HG03432 (cell line): ENCODE data around the gene CTCFL.

ENCODE experiments used
- ATAC-seq: cut with Tn5 transposase; IDR thresholded peaks from one replicate; pipeline ENCODE4 v1.9.1; 2021; ENCODE audit warnings: mild to moderate bottlenecking, moderate library complexity; ENCODE audit not compliant: unreplicated experiment

Gene CTCFL

DNA sequence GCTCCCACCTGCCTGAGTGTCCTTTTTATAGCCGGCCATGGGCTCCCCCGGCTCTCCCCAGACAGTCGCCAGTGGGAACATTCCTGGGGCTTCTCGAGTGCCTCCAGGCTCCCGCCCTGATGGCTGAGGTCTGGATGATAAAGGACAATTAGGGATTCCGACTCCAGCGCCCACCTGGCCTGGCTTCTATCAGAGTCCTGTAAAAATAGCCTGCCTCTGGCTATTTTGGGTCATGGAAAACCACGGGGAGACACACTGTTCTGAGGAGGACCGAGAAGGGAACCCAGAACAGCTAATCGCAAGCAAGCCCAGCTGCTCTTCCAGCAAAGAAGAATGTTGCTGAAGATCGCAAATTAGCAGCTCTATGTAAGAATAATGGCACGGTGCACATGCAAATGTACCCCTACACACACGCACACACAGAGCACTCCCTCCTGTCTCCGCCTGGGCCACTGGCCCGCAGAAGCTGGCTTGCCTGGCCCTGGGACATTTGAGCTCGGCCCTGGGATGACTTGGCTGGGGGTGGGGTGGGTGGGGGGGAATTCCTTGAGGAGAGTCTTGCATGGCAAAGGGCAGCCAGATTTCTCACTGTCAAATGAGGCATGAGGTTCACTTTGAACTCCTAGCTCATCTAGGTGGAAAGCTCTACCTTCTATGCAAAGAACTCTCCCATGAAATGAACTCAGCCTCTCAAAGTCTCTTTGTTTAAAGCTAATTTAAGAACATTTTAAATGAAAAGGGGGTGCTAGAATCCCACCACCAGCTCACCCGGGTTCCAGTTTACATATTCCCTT is 55.3 kb downstream of the CTCFL start:
- ATAC-seq = no peak

DNA sequence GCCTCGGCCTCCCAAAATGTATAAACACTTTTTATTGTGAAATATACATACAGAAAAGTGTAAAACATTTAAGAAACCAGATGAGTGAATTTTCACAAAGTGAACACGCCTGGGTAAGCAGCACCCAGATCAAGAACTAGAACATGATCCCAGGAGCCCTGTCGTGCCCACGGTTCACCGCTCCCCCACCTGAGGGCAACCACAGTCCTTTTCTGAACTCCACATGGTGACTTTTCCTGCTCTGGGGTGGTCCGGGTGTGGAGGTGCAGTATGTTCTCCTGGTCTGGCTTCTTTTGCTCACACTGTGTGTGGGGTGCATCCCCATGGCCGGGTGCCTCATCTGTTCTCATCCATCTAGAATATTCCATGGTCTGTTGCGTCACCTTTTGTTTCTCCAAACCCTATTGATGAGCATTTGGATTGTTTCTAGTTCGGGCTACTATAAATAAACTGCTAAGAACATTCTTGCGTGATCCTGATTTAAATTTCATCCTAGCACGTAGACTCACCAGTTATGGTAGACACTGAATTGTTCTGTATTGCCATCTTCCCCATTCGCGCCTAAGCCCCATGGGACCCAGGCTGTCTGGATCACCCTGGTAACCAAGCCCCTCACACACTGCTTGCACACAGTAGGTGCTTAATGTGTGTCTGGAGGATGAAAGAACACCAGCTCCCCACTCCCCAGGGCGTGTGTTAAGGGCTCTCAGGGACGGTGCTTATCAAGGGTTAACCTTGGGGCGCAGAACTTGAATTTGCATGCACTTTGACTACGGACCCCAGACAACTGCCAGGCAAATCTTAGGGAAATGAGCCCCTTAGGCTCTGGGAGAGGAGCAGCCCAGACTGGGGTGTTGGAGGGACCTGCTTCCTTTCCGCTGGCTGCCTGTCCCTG is 56.2 kb downstream of the CTCFL start:
- ATAC-seq = no peak

DNA sequence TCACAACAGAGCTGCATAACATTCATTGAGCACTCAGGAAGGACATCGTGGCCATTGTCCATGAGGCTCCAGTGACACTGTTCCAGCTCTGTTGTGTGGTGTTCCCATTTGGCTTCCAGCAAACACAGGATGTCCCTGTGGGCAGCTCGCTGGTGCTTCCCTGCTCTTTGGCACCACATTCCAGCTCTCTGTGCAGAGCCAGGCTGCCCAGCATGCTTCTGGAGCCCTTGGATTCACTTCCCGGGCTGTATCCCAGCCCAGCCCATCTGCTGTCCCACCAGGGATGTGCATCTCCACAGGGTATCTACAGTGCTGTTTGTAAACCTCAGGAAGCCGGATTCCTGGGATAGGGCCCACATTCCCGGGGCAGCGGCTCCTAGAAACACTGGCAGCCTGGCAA is 57.2 kb downstream of the CTCFL start:
- ATAC-seq = no peak

DNA sequence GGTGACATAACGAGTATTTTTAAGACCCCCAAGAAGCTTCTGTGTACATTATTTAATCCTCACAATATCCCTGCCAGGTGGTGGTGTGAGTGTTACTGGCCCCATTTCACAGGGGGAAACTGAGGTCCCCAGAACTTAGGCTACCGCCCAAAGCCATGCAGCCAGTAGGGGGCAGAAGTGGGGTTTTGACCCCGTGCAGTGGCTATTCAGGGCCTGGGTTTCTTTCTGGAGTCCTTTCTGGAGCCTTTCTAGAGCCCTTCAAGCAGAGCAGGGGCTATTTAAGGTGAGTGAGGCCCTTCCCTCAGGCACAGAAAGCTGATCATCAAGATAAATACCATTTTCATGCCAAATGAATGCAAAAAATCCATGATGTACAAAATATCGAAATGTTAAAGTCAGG is 59.0 kb downstream of the CTCFL start:
- ATAC-seq = no peak

DNA sequence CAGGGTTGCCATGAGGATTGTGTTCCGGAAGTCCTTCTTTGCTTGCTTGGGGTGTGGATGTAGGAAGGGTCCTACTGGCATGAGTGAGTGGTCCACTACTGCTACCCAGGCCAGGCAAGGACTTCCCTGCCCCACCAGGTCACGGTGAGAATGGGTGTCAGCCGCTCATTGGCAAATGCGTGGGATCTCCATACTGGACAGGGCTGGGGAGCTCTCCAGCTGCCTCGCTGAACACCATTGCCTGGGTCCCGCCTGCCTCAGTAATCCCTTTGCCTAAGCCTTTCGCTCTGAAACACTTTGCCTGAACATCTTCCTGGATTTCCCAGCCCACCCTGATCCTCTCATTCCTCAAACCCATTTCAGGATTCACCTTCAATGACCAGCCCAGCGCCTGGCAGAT is 59.5 kb downstream of the CTCFL start:
- no peak for ATAC-seq

DNA sequence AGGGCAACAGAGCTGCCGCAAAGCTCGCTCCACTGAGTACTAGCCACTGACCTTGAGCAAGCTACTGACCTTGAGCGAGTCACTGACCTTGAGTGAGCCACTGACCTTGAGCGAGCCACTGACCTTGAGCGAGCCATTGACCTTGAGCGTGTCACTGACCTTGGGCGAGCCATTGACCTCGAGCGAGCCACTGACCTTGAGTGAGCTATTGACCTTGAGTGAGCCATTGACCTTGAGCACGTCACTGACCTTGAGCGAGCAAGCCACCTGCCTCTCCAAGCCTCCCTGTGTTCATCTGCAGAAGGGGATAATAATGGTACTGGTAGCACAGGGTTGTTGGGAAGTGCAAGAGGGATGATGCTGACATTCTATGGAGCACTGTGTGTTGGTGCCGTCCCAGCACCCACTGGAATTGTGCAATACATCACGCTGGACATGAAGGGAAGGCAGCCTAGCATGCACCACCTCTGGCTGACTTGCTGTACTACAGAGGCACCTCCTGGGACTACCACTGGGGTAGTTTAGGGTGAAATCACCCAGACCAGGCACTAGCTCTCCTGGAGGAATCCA is 60.2 kb downstream of the CTCFL start:
- ATAC-seq = no peak

DNA sequence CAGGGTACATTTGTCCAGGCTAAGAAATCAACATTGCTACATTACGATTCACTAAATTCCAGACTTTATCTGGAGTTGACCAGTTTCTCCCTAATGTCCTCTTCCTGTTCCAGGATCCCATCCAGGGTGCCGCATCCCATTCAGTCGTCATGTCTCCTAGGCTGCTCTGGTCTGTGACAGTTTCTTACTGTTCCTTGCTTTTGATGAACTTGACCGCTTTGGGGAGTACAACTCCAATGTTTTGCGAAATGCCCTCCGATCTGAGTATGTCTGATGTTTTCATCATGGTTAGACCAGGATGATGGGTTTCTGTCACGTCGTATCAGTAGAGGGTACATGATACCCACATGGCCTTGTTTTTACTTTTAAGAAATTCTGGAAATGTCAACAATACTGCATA is 62.2 kb downstream of the CTCFL start:
- ATAC-seq = no peak

DNA sequence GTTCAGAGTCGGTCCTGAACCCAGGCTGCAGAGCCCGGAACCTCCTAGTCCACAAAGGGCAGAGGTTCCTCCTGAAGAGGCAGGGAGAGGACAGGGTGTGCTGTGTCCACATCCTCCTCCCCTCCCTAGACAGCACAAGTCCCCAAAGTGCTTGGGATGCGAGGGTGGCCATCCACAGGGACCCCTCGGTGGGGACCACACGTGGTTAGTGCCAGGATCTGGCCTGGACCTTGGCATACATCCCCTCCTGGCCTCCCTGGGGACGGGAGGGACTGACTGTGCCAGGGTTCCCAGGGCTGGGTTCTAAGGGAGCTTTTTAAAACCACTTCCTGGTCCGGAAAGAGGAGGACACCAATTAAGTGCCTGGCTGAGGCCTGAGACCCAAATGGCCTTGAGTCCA is 63.2 kb downstream of the CTCFL start:
- ATAC-seq = no peak

DNA sequence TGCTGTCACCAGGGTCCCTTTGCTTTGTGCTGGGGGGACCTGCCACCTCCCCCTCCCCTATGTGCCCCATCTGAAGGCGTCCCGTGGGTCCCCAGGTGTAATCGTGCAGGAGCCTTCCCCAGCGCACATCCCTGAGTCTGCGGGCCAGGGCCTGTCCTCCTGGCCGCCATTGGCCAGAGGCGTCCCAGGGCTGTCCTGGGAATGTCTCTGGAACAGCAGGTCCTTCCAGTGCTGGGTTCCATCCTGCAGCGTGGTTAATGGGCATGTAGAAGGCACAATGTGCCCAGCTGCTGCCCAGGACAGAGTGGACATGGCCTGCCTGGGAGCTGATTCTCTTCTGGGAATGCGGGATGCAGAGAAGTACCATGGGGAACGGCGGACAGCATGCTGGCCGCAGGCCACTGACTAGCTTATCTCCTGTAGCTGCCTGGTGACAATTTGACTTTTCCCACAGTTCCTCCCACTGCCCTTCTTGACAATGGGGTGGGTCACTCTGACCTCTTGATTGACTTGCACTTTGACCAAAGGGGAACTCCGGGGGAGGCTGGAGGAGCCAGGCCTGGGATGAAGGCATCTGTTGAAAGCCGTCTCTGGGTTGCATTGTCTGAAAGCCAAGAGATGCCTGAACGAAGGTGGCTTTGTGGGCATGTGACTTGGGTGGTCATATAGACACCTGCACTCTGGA is 64.0 kb downstream of the CTCFL start:
- ATAC-seq = no peak

DNA sequence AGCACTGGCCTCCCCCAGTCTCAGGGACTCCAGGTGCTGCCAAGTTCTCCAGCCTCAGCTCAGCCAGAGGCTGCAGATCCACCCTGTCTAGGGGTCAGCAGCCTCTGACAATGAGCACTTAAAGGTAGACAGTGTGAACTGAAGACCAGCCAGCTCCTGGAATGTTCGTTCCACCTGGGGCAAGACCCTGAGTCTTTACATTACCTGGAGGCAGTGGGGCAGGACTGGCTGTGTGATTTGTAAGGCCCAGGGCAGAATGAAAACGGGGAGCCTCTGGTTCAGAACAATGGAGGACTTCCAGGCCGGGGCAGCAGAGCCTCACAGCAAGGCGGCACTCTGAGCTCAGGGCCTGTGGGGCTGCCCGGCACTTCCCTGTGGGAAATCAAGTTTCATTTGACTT is 65.0 kb downstream of the CTCFL start:
- ATAC-seq = no peak

DNA sequence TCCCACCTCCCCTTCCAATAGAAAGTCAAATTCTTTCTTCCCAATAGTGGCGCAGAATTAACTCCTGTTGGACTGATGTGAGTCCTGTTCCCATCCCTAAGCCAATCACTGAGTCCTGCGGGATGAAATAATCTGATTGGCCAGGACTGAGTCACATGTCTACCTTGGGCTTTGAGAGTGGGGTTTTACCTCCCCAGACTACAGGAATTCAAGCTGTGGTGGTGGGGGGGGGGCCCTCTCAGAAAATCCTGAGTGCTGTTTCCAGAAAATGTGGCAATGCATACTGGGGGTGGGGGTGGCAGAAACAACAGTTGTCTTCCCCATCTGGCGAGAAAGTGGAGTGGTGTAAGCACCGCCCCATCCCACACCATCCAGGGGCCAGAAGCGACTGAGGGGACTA is 65.7 kb downstream of the CTCFL start:
- no peak for ATAC-seq

DNA sequence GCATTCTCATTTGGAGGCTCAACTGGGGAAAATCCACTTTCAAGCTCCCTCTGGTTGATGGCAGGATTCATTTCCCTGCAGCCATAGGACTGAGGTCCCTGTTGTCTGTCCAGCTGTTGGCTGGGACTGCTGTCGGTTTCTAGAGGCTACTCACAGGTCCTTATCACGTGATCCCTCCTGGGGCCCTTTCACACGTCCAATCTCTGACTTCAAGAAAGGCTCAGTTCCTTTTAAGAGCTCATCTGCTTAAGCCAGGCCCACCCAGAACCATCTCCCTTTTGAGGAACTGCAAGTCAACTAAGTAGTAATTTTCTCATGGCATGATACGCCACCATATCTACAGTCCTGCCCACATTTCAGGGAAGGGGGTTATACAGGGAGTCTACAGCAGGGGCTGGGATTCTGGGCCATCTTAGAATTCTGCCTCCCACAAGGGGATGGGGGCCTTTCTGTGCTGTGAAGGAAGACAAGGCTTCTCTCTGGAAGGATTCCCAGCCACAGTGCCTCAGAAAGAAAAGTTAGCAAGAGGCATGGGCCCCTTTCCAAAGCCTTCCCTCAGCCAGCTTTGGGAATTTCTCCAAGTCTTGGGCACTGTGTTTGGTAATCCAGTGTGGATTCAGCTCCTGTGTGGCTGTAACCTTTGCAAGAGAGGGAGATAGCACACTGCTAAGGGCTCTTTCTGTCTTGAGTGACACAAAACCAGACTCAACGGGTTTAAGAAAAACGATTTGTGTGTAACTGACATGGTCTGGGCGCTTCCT is 66.4 kb downstream of the CTCFL start:
- no peak for ATAC-seq

DNA sequence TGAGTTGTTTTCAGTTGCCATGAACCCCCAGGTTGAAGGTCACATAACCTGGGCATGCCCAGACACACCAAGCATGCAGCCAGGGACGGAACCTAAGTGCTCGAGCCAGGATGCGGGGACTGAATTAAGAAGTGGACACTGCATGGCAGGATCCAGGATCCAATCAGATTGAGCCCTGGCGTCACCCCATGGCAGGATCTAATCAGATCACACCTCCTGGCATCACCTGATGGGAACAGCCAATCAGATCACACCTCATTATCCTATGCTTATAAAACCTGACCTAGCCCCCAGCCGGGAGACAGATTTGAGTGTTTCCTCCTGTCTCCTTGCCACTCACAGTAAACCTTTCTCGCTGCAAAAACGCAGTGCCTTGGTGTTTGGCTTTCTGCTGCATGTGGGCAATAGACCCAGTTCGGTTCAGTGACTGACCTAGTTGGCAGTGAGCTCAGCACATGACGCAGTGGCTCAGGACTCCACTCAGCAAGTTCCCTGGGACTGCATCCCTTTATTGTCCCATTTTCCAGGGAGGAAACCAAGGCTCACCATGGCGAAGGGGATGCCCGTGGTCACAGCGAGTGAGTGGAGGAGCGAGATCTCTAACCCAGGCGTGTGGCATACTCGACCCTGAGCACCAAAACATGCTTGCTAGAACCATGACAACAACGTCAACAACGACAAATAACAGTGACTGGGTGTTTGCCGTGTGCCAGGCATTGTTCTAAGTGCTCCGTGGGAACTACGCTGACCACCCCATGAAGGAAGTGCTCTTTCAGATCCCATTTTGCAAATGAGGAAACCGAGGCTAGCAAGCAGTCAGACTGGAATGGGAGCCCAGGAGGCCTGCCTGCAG is 67.5 kb downstream of the CTCFL start:
- no peak for ATAC-seq

DNA sequence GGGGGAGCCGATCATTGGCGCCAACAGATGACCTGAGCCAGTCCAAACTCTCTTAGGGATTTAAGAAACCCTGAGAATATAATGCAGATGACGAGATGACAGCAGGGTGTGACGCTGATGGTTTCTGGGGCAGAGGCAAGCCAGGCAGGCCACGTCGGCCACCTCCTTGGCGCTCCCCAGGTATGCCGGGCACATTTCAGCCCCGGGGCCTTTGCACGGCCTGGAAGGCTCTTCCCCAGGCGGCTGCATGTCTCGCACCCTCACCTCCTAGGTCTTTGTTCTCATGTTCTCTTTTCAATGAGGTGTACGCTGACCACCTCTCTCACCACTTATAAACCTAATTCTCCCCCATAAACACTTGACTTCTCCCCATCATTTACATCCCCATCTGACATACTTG is 68.8 kb downstream of the CTCFL start:
- no peak for ATAC-seq

DNA sequence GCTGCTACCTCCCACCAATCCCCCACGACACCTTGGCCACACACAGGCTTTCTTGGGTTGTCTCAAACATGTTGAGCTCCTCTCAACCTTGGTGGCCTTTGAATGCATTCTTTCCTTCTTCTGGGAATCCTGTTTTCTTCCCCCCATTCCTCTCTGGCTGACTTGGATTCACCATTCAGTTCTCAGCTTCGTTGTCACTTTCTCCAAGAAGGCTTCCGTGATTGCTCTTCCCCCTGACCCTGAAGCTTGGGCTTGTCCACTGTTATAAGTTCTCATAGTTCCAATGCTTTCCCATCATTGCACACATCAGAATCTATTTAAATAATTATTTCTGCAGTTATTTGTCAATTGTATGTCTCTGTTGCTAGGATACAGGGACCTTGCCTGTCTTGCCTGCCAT is 69.6 kb downstream of the CTCFL start:
- ATAC-seq = no peak

DNA sequence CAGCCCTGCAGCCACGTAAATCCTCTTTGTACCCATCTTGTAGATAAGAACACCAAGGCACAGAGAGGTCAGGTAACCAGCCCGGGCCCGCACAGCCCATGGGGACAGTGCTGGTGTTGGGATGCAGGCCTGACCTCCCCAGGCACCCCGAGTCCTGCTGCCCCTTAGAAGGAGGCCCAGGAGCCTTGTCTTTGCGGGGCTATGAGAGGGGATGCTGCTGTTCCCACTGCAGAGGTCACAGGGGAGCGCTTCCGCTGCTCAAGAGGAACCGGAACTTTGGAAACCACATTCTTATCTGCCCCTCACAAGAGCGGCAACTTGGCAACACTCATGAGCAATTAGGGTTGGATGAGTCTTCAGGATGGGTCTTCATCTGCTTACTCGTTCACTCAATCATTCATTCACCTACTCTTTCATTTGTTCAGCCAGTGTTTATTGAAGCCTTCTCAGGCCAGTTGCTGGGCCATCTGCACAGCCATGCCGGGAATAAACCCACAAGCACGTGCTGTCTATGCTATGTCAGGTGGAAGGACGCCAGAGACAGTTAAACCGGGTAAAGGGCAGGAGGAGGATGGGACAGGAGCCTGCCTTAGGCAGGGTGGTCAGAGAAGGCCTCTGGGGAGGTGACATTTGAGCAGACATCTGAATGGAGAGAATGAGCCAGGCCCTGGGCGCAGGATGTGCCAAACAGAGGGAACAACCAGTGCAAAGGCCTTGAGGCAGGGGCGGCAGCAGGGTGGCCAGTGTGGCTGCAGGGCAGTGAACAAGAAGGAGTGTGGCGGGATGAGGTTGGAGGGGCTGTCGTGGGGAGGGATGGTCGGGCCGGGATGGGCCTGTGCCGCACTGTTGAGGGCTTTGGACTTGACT is 72.9 kb downstream of the CTCFL start:
- ATAC-seq = no peak

DNA sequence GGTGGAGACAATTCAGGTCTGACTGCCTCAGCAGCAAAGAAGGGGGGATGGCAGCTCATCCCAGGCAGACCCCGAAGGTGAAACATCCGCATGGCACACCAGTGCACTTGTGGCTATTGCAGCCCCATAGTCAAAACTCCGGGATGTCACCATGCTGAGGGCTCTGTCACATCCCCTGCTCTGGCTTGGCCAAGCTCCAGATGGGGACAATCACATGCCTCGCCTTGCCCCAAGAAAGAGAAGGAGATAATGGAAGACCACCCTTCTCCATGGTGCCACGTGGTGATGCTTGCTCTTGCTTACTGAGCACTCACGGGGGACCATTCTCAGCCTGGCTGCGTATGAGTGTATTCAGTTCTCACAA is 73.5 kb downstream of the CTCFL start:
- ATAC-seq = no peak

DNA sequence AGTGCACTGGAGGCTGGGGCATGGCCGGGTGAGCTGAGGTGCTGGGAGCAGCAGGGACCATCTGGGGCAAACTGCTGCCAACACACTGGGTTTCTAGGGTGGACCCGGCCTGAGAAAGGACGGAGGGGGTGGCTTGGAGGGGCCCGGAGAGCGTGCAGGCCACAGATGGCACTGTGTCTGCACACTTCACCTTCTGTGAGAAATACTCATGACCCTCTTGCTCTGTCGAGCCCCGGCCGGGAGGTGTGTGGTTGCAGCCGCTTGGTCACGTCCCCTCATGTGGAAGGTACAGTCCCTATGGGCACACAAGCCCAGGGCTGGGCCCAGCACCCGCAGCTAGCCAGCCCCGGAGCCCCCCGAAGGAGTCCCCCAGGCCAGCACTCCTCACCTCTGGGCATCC is 74.0 kb downstream of the CTCFL start:
- ATAC-seq = peak; percentile 33

DNA sequence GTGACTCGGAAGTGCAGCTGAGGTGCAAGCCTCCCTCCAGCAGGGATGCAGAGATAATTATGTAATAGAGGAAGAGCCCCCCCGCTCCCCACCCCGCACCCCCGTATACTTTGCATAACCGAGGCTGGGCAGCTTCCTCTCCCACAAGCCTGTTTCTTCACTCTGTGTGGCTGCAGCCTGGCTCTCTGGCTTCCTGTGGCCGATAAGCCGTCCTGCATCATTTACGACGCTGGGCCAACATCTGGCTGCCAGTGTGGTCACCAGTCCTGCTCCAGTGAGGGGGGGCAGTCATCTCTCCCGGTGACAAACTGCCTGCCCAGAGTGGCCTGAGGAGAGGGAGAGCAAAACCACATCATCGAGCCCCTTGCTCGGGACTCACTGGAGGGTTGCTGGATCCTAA is 74.5 kb downstream of the CTCFL start:
- peak; percentile 86 for ATAC-seq
